ENCODE results near the gene MCF2L2.

DNA sequence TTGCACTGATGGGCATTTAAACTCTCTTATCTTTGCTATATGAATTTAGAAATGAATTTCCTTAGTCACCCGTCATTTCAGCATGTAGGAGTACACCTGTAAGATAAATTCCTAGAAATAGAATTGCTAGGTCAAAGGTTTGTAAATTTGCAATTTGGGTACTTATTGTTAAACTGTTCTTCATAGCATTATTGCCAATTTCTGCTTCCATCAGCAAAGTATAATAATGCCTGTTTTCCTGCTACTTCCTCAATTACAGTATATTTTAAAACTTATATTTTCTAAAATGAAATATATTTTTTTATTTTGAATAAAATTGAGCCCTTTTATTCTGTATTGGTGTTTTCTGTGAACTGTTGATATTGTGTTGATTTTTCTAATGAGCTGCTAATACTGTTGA lies 16.3 kb upstream of the MCF2L2 start:
- TF ChIP-seq, protein P1, sequence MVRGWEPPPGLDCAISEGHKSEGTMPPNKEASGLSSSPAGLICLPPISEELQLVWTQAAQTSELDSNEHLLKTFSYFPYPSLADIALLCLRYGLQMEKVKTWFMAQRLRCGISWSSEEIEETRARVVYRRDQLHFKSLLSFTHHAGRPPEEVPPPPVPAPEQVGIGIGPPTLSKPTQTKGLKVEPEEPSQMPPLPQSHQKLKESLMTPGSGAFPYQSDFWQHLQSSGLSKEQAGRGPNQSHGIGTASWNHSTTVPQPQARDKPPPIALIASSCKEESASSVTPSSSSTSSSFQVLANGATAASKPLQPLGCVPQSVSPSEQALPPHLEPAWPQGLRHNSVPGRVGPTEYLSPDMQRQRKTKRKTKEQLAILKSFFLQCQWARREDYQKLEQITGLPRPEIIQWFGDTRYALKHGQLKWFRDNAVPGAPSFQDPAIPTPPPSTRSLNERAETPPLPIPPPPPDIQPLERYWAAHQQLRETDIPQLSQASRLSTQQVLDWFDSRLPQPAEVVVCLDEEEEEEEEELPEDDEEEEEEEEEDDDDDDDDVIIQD (CRISPR knock-in tag; IDR thresholded peaks at IDR 0.05), result no peak
- TF ChIP-seq, protein P2, sequence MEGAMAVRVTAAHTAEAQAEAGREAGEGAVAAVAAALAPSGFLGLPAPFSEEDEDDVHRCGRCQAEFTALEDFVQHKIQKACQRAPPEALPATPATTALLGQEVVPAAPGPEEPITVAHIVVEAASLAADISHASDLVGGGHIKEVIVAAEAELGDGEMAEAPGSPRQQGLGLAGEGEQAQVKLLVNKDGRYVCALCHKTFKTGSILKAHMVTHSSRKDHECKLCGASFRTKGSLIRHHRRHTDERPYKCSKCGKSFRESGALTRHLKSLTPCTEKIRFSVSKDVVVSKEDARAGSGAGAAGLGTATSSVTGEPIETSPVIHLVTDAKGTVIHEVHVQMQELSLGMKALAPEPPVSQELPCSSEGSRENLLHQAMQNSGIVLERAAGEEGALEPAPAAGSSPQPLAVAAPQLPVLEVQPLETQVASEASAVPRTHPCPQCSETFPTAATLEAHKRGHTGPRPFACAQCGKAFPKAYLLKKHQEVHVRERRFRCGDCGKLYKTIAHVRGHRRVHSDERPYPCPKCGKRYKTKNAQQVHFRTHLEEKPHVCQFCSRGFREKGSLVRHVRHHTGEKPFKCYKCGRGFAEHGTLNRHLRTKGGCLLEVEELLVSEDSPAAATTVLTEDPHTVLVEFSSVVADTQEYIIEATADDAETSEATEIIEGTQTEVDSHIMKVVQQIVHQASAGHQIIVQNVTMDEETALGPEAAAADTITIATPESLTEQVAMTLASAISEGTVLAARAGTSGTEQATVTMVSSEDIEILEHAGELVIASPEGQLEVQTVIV (CRISPR knock-in tag; IDR thresholded peaks at IDR 0.05; ENCODE audit: borderline replicate concordance), result no peak
- TF ChIP-seq TCF7 (IDR thresholded peaks at IDR 0.05; ENCODE audit: borderline replicate concordance), result no peak
- no peak for TF ChIP-seq CXXC5 (CRISPR knock-in tag; IDR thresholded peaks at IDR 0.05)
- no peak for TF ChIP-seq ZNF280B (CRISPR knock-in tag; IDR thresholded peaks at IDR 0.05)
- TF ChIP-seq ELF4 (CRISPR knock-in tag; IDR thresholded peaks at IDR 0.05), result no peak
- no peak for TF ChIP-seq NR2C2 (CRISPR knock-in tag; IDR thresholded peaks at IDR 0.05)
- no peak for TF ChIP-seq NR2C2 (tag; IDR thresholded peaks at IDR 0.05)
- TF ChIP-seq KLF13 (tag; IDR thresholded peaks at IDR 0.05; ENCODE audit: borderline replicate concordance, low read depth), result no peak
- TF ChIP-seq EZH2 (IDR thresholded peaks at IDR 0.05; ENCODE audit: borderline replicate concordance, low read depth, low read length), result no peak
- TF ChIP-seq TOE1 (IDR thresholded peaks at IDR 0.05; ENCODE audit: borderline replicate concordance), result no peak
- no peak for TF ChIP-seq TOE1 (CRISPR knock-in tag; IDR thresholded peaks at IDR 0.05; ENCODE audit: borderline replicate concordance, low read depth)
- no peak for TF ChIP-seq CBX3 (IDR thresholded peaks at IDR 0.05; ENCODE audit: borderline replicate concordance in 1 of 2, low read length in 2 of 2)
